Mucosa of descending colon (tissue), 3 donors: ENCODE data around the gene NEGR1. TPM values are rescaled to one million over a fixed set of nuclear protein-coding genes. Genes with fewer than 3 reads are reported as not detected.

Experiments
- ATAC-seq: fragments of 200-7000 bp; cut with Tn5 transposase; one replicate; pipeline ENCODE4 v1.9.1; 2020; ENCODE audit warnings: mild to moderate bottlenecking, moderate library complexity
- DNase-seq, 3 donors: peaks; one replicate each; pipeline ENCODE4 v3.0.0-alpha.2; 2020
- H3K36me3 ChIP-seq: fragments of 200-600 bp; one replicate; pipeline ENCODE4 v1.8.0; 2021; ENCODE audit warnings: low read depth, mild to moderate bottlenecking
- H3K4me1 ChIP-seq: fragments of 200-600 bp; one replicate; pipeline ENCODE4 v1.8.0; 2021; ENCODE audit warnings: low read depth, mild to moderate bottlenecking
- H3K4me3 ChIP-seq: fragments of 200-600 bp; one replicate; pipeline ENCODE4 v1.8.0; 2021; ENCODE audit warnings: mild to moderate bottlenecking
- H3K9me3 ChIP-seq: fragments of 200-600 bp; one replicate; pipeline ENCODE4 v1.8.0; 2021; ENCODE audit warnings: mild to moderate bottlenecking
- CTCF ChIP-seq: fragments of 200-600 bp; IDR thresholded peaks from one replicate; pipeline ENCODE4 v1.8.0; 2022; ENCODE audit warnings: antibody characterized with exemption, mild to moderate bottlenecking
- intact Hi-C, 2 donors: fragments of 100-400 bp; cut with DNase I in 1 of 2; cut with micrococcal nuclease in 1 of 2; formaldehyde crosslinking; loops; one replicate each; pipeline versions ENCODE4 v1.11.0 to v1.11.1; 2022; cut with DNase I, micrococcal nuclease
- total RNA-seq, 3 donors: library from RNA; stranded (reverse); fragmentation: NEBNext Ultra II Directional in 2 of 3; extraction: Animal tissue kit (Norgen Biotek cat#: 25700) in 2 of 3; gene quantifications; one replicate each; pipeline versions ENCODE4 v1.2.1 to v1.2.4, GENCODE V29; 2021 to 2023
- donor health status: DM: no; HTN: no; CAD: no; lungs with moderate emphysema.
- donor health status: DM: no; HTN: no; CAD: no.
- donor health status: DM: no; HTN: yes; CAD: no.

The NEGR1 gene
- total RNA-seq, 3 donors from 2014 or later: 2.3 to 47.9 (median 8.0) TPM

GRCh38 chr1:71780681-71781080 lies 501.7 kb downstream of the NEGR1 start:
- no peaks in the 10 kb centered on the region for H3K9me3 ChIP-seq
- no peaks in the 10 kb centered on the region for H3K4me1 ChIP-seq
- no peak for ATAC-seq
- no peak overlapping the region for H3K4me3 ChIP-seq
- intact Hi-C loops: no loop called here
- H3K36me3 ChIP-seq: no peaks in the 10 kb centered on the region
- DNase-seq: no peak
- no peak for TF ChIP-seq CTCF

- Histone ChIP-seq H3K4me3 (no peak overlapping the region), H3K36me3 (no peaks in the 10 kb centered on the region), H3K9me3 (no peaks in the 10 kb centered on the region), H3K4me1 (no peaks in the 10 kb centered on the region)
- ATAC-seq (no peak), DNase-seq (no peak)
- TF ChIP-seq CTCF: no peak
- intact Hi-C loops: no loop called here
Observed at GRCh38 chr1:71778940-71779339, 503.4 kb downstream of the NEGR1 start.

- no peaks in the 10 kb centered on the region for H3K4me1 ChIP-seq
- DNase-seq: no peak
- ATAC-seq: no peak
- H3K9me3 ChIP-seq: no peaks in the 10 kb centered on the region
- no peak for TF ChIP-seq CTCF
- intact Hi-C loops: no loop called here
- no peaks in the 10 kb centered on the region for H3K36me3 ChIP-seq
- H3K4me3 ChIP-seq: no peak overlapping the region
Observed at GRCh38 chr1:71777094-71777493, 505.2 kb downstream of the NEGR1 start.

GRCh38 chr1:71774705-71775104 lies 507.6 kb downstream of the NEGR1 start:
- intact Hi-C loops: no loop called here
- no peaks in the 10 kb centered on the region for H3K9me3 ChIP-seq
- H3K4me3 ChIP-seq: no peak overlapping the region
- TF ChIP-seq CTCF: no peak
- DNase-seq: no peak
- ATAC-seq: no peak
- no peaks in the 10 kb centered on the region for H3K4me1 ChIP-seq
- H3K36me3 ChIP-seq: no peaks in the 10 kb centered on the region

GRCh38 chr1:71770121-71770520 lies 512.2 kb downstream of the NEGR1 start:
- H3K4me3 ChIP-seq: no peak overlapping the region
- H3K36me3 ChIP-seq: no peaks in the 10 kb centered on the region
- DNase-seq (no peak), ATAC-seq (no peak)
- no peaks in the 10 kb centered on the region for H3K9me3 ChIP-seq
- no peaks in the 10 kb centered on the region for H3K4me1 ChIP-seq
- no peak for TF ChIP-seq CTCF
- intact Hi-C loops: no loop called here

GRCh38 chr1:71766748-71767147 lies 515.6 kb downstream of the NEGR1 start:
- peaks cover 8% of the 10 kb centered on the region for H3K4me1 ChIP-seq
- H3K36me3 ChIP-seq: no peaks in the 10 kb centered on the region
- intact Hi-C loops: no loop called here
- H3K9me3 ChIP-seq: no peaks in the 10 kb centered on the region
- no peak for DNase-seq
- no peak for ATAC-seq
- TF ChIP-seq CTCF: no peak
- no peak overlapping the region for H3K4me3 ChIP-seq
